IMR-90 (cell line): ENCODE data around the gene LSM6. TPM values are rescaled to one million over a fixed set of nuclear protein-coding genes. Genes with fewer than 3 reads are reported as not detected.

Experiments used
- ATAC-seq: fragments of 200-7000 bp; cut with Tn5 transposase; 2 replicates; pipeline ENCODE4 v1.9.1; 2020; ENCODE audit warnings: low read depth, mild to moderate bottlenecking, moderate library complexity
- BruUV-seq: library from RNA; stranded (reverse); fragments of 400-500 nt; replicated peaks from 2 replicates; lab custom pipeline; 2021; lab: Mats Ljungman, UMichigan
- CTCF ChIA-PET: fragments of 300-600 bp; formaldehyde crosslinking; extraction: SDS; loops from one replicate; lab custom pipeline; 2021; ENCODE audit warnings: antibody characterized with exemption; lab: Yijun Ruan, JAX
- POLR2A ChIA-PET: fragments of 300-600 bp; sonication (Branson Sonifier 250); formaldehyde crosslinking; loops from one replicate; lab custom pipeline; 2022; ENCODE audit warnings: antibody characterized with exemption; ENCODE audit not compliant: unreplicated experiment; lab: Charles Lee
- DNase-seq: peaks from one replicate; pipeline ENCODE4 v3.0.0; 2013
- H2AFZ ChIP-seq: replicated peaks from 2 replicates; pipeline ENCODE3; 2013; ENCODE audit warnings: low read length, mild to moderate bottlenecking; ENCODE audit not compliant: poor library complexity
- H2AK5ac ChIP-seq: 2 replicates; pipeline ENCODE4 v1.6.1; 2013; ENCODE audit warnings: low read depth, low read length, inconsistent platforms
- H2AK9ac ChIP-seq: replicated peaks from 2 replicates; pipeline ENCODE3; 2013; ENCODE audit warnings: mild to moderate bottlenecking, low read depth, low read length, moderate library complexity; ENCODE audit not compliant: poor library complexity
- H2BK120ac ChIP-seq: 2 replicates; pipeline ENCODE4 v1.6.1; 2013; ENCODE audit warnings: low read depth, low read length, inconsistent platforms
- H2BK15ac ChIP-seq: 3 replicates; pipeline ENCODE4 v1.6.1; 2013; ENCODE audit warnings: low read depth, low read length, inconsistent platforms
- H2BK20ac ChIP-seq: 2 replicates; pipeline ENCODE4 v1.6.1; 2013; ENCODE audit warnings: low read depth, mild to moderate bottlenecking, inconsistent platforms, low read length, moderate library complexity
- H2BK5ac ChIP-seq: 2 replicates; pipeline ENCODE4 v1.6.1; 2013; ENCODE audit warnings: mild to moderate bottlenecking, low read depth, low read length, inconsistent platforms; ENCODE audit not compliant: poor library complexity, severe bottlenecking
- H3K14ac ChIP-seq: replicated peaks from 2 replicates; pipeline ENCODE4 v1.6.1; 2013; ENCODE audit warnings: low read depth, low read length, inconsistent platforms
- H3K18ac ChIP-seq: 2 replicates; pipeline ENCODE4 v1.6.1; 2013; ENCODE audit warnings: low read depth, low read length, control low read depth
- H3K23ac ChIP-seq: 2 replicates; pipeline ENCODE4 v1.6.1; 2013; ENCODE audit warnings: low read depth, low read length, inconsistent platforms
- H3K27ac ChIP-seq: 2 replicates; pipeline ENCODE4 v1.5.1; 2013; ENCODE audit warnings: mild to moderate bottlenecking, control low read depth, low read length; ENCODE audit not compliant: insufficient read depth
- H3K27me3 ChIP-seq: 2 replicates; pipeline ENCODE4 v1.6.1; 2013; ENCODE audit warnings: low read length; ENCODE audit not compliant: control insufficient read depth, insufficient read depth
- H3K36me3 ChIP-seq: 2 replicates; pipeline ENCODE4 v1.6.1; 2013; ENCODE audit warnings: low read length, mixed read lengths; ENCODE audit not compliant: control insufficient read depth, insufficient read depth
- H3K4ac ChIP-seq: 2 replicates; pipeline ENCODE4 v1.6.1; 2013; ENCODE audit warnings: low read depth, low read length, inconsistent platforms
- H3K4me1 ChIP-seq: 2 replicates; pipeline ENCODE4 v1.6.1; 2013; ENCODE audit warnings: low read length, mixed read lengths; ENCODE audit not compliant: control insufficient read depth, insufficient read depth
- H3K4me2 ChIP-seq: 2 replicates; pipeline ENCODE4 v1.6.1; 2013; ENCODE audit warnings: low read depth, mild to moderate bottlenecking, control low read depth, low read length, moderate library complexity
- H3K4me3 ChIP-seq: 2 replicates; pipeline ENCODE4 v1.5.1; 2013; ENCODE audit warnings: low read depth, mild to moderate bottlenecking, control low read depth, low read length, moderate library complexity; ENCODE audit not compliant: insufficient read depth
- H3K56ac ChIP-seq: 2 replicates; pipeline ENCODE4 v1.6.1; 2013; ENCODE audit warnings: low read length, inconsistent platforms; ENCODE audit not compliant: insufficient read depth; ENCODE audit errors: extremely low read depth
- H3K79me1 ChIP-seq, 2 experiments: 2 replicates each; pipeline ENCODE4 v1.6.1; 2013; ENCODE audit warnings: low read length in 2 of 2, inconsistent platforms in 1 of 2, low read depth in 1 of 2
- H3K9ac ChIP-seq: 2 replicates; pipeline ENCODE4 v1.6.1; 2013; ENCODE audit warnings: low read depth, low read length, control low read depth
- H3K9me1 ChIP-seq: 2 replicates; pipeline ENCODE4 v1.6.1; 2013; ENCODE audit warnings: low read length, inconsistent platforms; ENCODE audit not compliant: insufficient read depth
- H3K9me3 ChIP-seq: 2 replicates; pipeline ENCODE4 v1.6.1; 2013; ENCODE audit warnings: low read length; ENCODE audit not compliant: control insufficient read depth, insufficient read depth
- H4K20me1 ChIP-seq: 2 replicates; pipeline ENCODE4 v1.6.1; 2013; ENCODE audit warnings: low read length, inconsistent platforms; ENCODE audit not compliant: insufficient read depth
- H4K5ac ChIP-seq: 2 replicates; pipeline ENCODE4 v1.6.1; 2013; ENCODE audit warnings: mild to moderate bottlenecking, low read depth, low read length, control low read depth
- H4K8ac ChIP-seq, 2 experiments: 2 replicates each; pipeline ENCODE4 v1.6.1; 2013; ENCODE audit warnings: low read depth in 2 of 2, low read length in 2 of 2, control low read depth in 1 of 2, inconsistent platforms in 1 of 2
- H4K91ac ChIP-seq: 2 replicates; pipeline ENCODE4 v1.6.1; 2013; ENCODE audit warnings: low read depth, low read length, inconsistent platforms; ENCODE audit not compliant: insufficient read depth
- POLR2A ChIP-seq: IDR thresholded peaks from 2 replicates; pipeline ENCODE4 v1.6.1; 2012; ENCODE audit warnings: mild to moderate bottlenecking, low read depth, low read length
- WGBS, 2 experiments: methylation state at CpG; one replicate each; pipeline versions ENCODE4 v1.1.5 to v1.1.7; 2013; ENCODE audit warnings: missing lambda C conversion rate in 2 of 2; ENCODE audit not compliant: insufficient read length in 1 of 2; ENCODE audit errors: extremely low coverage in 2 of 2; 5-methylcytosine and 5-hydroxymethylcytosine counted together
- dilution Hi-C: fragments of 300-500 bp; cut with HindIII; formaldehyde crosslinking; loops from one replicate; pipeline ENCODE4 v1.14.3; 2018; ENCODE audit warnings: low sequenced_read_pairs; ENCODE audit not compliant: unreplicated experiment
- in situ Hi-C: fragments of 300-500 bp; cut with MboI; formaldehyde crosslinking; loops from 3 replicates; pipeline ENCODE4 v1.14.3; 2019; ENCODE audit warnings: low sequenced_read_pairs, inconsistent platforms, mixed read lengths
- intact Hi-C: fragments of 100-400 bp; cut with micrococcal nuclease; formaldehyde crosslinking; loops from 2 replicates; pipeline ENCODE4 v1.10.0; 2022
- polyA plus RNA-seq, 3 experiments: library from polyadenylated mRNA; depleted of rRNA; stranded (reverse); fragments of >200 nt; gene quantifications; 2 replicates each; pipeline ENCODE4 v1.2.3, GENCODE V29; 2012; ENCODE audit warnings: low replicate concordance in 1 of 3
- total RNA-seq: library from RNA; depleted of rRNA; stranded (reverse); fragments of >200 nt; gene quantifications from 2 replicates; pipeline ENCODE4 v1.2.3, GENCODE V29; 2012

LSM6 gene
- total and polyA plus RNA-seq, 2 of the 4 experiments (the other 2 are of a cell fraction) = 13.4 to 17.4 TPM

DNA sequence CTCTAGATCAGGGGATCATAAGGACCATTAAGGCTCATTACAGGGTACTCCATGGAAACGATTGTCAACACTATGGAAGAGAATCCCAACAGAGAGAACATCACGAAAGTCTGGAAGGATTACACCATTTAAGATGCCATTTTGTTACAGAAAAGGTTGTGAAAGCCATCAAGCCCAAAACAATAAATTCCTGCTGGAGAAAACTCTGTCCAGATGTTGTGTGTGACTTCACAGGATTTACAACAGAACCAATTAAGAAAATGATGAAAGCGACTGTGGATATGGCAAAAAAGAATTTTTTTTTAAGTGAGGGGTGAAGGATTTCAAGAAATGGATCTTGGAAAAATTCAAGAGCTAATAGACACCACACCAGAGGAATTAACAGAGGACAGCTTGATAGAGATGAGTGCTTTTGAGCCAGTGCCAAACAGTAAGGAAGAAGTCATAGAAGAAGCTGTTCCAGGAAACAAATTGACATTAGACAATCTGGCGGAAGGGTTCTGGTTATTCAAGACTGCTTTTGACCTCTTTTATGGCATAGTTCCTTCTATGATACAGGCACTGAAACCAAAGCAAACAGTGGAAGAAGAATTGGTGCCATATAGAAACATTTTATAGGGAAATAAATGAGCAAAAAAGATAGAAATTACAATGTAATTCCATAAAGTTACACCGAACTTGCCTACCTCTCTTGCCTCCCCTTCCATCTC, 17.3 kb upstream of the LSM6 start:
- Histone ChIP-seq H3K36me3 (no peaks in the 10 kb centered on the region), H3K18ac (no peak overlapping the region), H4K91ac (no peak overlapping the region), H2BK120ac (no peak overlapping the region), H3K23ac (no peak overlapping the region), H4K20me1 (no peaks in the 10 kb centered on the region), H3K56ac (no peak overlapping the region), H2AK9ac (no peak overlapping the region), H3K27ac (no peak overlapping the region), H3K4me3 (no peak overlapping the region), H3K79me1 (no peaks in the 10 kb centered on the region), H4K5ac (no peak overlapping the region), H3K27me3 (peaks cover 1% of the 10 kb centered on the region; the same call in 1 of the 2 replicates), H3K4ac (no peak overlapping the region), H2BK20ac (no peak overlapping the region), H4K8ac (no peak overlapping the region), H3K4me2 (no peak overlapping the region), H2AFZ (no peak overlapping the region), H3K9me3 (no peaks in the 10 kb centered on the region; the same call in 1 of the 2 replicates), H3K9me1 (no peaks in the 10 kb centered on the region), H3K14ac (no peak overlapping the region), H3K4me1 (no peaks in the 10 kb centered on the region), H2BK15ac (no peak overlapping the region), H3K9ac (no peak overlapping the region), H2AK5ac (no peak overlapping the region), H2BK5ac (no peak overlapping the region)
- ATAC-seq (no peak), DNase-seq (no peak)
- intact Hi-C loops = no loop called here
- no TSS peak for BruUV-seq
- CTCF ChIA-PET = no interaction called here
- no peak for TF ChIP-seq POLR2A
- 20% methylated on average over 1 of the region's 5 CpGs; no CpG with 5 or more reads in 1 of the 2 experiments for WGBS, 2 experiments
- in situ Hi-C loops = no loop called here
- dilution Hi-C loops = no loop called here
- POLR2A ChIA-PET = no interaction called here
